HEK293 (cell line): ENCODE results near the gene KBTBD2.

ENCODE experiments used
- CTCF ChIA-PET: fragments of 350-600 bp; formaldehyde crosslinking; extraction: SDS; loops from one replicate; lab custom pipeline; 2021; ENCODE audit warnings: antibody characterized with exemption; lab: Yijun Ruan, JAX
- POLR2A ChIA-PET: fragments of 300-600 bp; formaldehyde crosslinking; extraction: SDS; loops from one replicate; lab custom pipeline; 2020; ENCODE audit warnings: antibody characterized with exemption, inconsistent platforms; lab: Yijun Ruan, JAX
- H3K27ac ChIP-seq: fragments of 200-500 bp; sonication (Bioruptor generic); 2 replicates; pipeline ENCODE4 v1.5.1; 2014; ENCODE audit warnings: low read depth, low read length, control low read depth, inconsistent platforms; ENCODE audit errors: extremely low read depth
- H3K36me3 ChIP-seq, 2 experiments: fragments of 200-500 bp in 1 of 2; sonication (Bioruptor generic) in 1 of 2; 1 replicate in 1 of 2; 2 replicates in 1 of 2; pipeline ENCODE4 v1.5.1; 2014 to 2017; ENCODE audit warnings: inconsistent platforms in 2 of 2, low read length in 2 of 2; ENCODE audit not compliant: control insufficient read depth in 2 of 2, insufficient read depth in 1 of 2
- H3K4me1 ChIP-seq: fragments of 200-500 bp; sonication (Bioruptor generic); 2 replicates; pipeline ENCODE4 v1.5.1; 2014; ENCODE audit warnings: mild to moderate bottlenecking, low read length, inconsistent platforms; ENCODE audit not compliant: control insufficient read depth, insufficient read depth
- H3K4me3 ChIP-seq: 2 replicates; pipeline ENCODE4 v1.5.1; 2011; ENCODE audit warnings: low read depth, mild to moderate bottlenecking, control low read depth, low read length, moderate library complexity
- H3K9me3 ChIP-seq: fragments of 200-500 bp; sonication (Bioruptor generic); 2 replicates; pipeline ENCODE4 v1.5.1; 2014; ENCODE audit warnings: low read depth, low read length, inconsistent platforms; ENCODE audit not compliant: control insufficient read depth, insufficient read depth
- BCL11B ChIP-seq: fragments of 450-650 bp; formaldehyde crosslinking; IDR thresholded peaks from 2 replicates; pipeline ENCODE4 v1.5.1; 2016; ENCODE audit warnings: low read depth, missing biosample characterization, missing genetic modification characterization
- FEZF1 ChIP-seq: fragments of 450-650 bp; formaldehyde crosslinking; IDR thresholded peaks from 2 replicates; pipeline ENCODE4 v1.5.1; 2016; ENCODE audit warnings: missing biosample characterization, missing genetic modification characterization
- KLF10 ChIP-seq: fragments of 450-650 bp; IDR thresholded peaks from 2 replicates; pipeline ENCODE4 v1.5.1; 2018; ENCODE audit warnings: missing biosample characterization, mild to moderate bottlenecking, missing genetic modification characterization
- OVOL3 ChIP-seq: fragments of 450-650 bp; formaldehyde crosslinking; IDR thresholded peaks from 2 replicates; pipeline ENCODE4 v1.5.1; 2016; ENCODE audit warnings: missing biosample characterization, missing genetic modification characterization
- SCRT2 ChIP-seq: fragments of 450-650 bp; formaldehyde crosslinking; IDR thresholded peaks from 2 replicates; pipeline ENCODE4 v1.5.1; 2016; ENCODE audit warnings: missing biosample characterization, missing genetic modification characterization
- SETDB1 ChIP-seq: IDR thresholded peaks from one replicate; pipeline ENCODE4 v1.6.1; 2017; ENCODE audit warnings: mild to moderate bottlenecking, low read length, moderate library complexity, mixed read lengths; ENCODE audit not compliant: insufficient read length
- YY1 ChIP-seq: fragments of 450-650 bp; formaldehyde crosslinking; IDR thresholded peaks from 2 replicates; pipeline ENCODE4 v1.5.1; 2018; ENCODE audit warnings: missing biosample characterization, missing genetic modification characterization
- ZFP41 ChIP-seq: fragments of 450-650 bp; formaldehyde crosslinking; IDR thresholded peaks from 2 replicates; pipeline ENCODE4 v1.5.1; 2016; ENCODE audit warnings: missing biosample characterization, missing genetic modification characterization, borderline replicate concordance
- ZNF214 ChIP-seq: fragments of 450-650 bp; formaldehyde crosslinking; IDR thresholded peaks from 2 replicates; pipeline ENCODE4 v1.5.1; 2017; ENCODE audit warnings: missing biosample characterization, mild to moderate bottlenecking, missing genetic modification characterization, borderline replicate concordance
- ZNF280C ChIP-seq: fragments of 450-650 bp; formaldehyde crosslinking; IDR thresholded peaks from 2 replicates; pipeline ENCODE4 v1.5.1; 2016; ENCODE audit warnings: missing biosample characterization, missing genetic modification characterization
- ZNF311 ChIP-seq: fragments of 450-650 bp; formaldehyde crosslinking; IDR thresholded peaks from 2 replicates; pipeline ENCODE4 v1.5.1; 2017; ENCODE audit warnings: missing biosample characterization, missing genetic modification characterization, borderline replicate concordance
- ZNF362 ChIP-seq: fragments of 450-650 bp; formaldehyde crosslinking; IDR thresholded peaks from 2 replicates; pipeline ENCODE4 v1.5.1; 2016; ENCODE audit warnings: missing biosample characterization, missing genetic modification characterization
- ZNF416 ChIP-seq: fragments of 450-650 bp; formaldehyde crosslinking; IDR thresholded peaks from 2 replicates; pipeline ENCODE4 v1.5.1; 2016; ENCODE audit warnings: missing biosample characterization, missing genetic modification characterization
- ZNF449 ChIP-seq: fragments of 450-650 bp; formaldehyde crosslinking; IDR thresholded peaks from 2 replicates; pipeline ENCODE4 v1.5.1; 2017; ENCODE audit warnings: missing biosample characterization, mild to moderate bottlenecking, missing genetic modification characterization, moderate library complexity
- ZNF558 ChIP-seq: fragments of 450-650 bp; formaldehyde crosslinking; IDR thresholded peaks from 2 replicates; pipeline ENCODE4 v1.5.1; 2016; ENCODE audit warnings: missing biosample characterization, missing genetic modification characterization
- ZNF596 ChIP-seq: fragments of 450-650 bp; IDR thresholded peaks from 2 replicates; pipeline ENCODE4 v1.5.0; 2018; ENCODE audit warnings: missing biosample characterization, mild to moderate bottlenecking, missing genetic modification characterization, moderate library complexity
- ZNF621 ChIP-seq: fragments of 450-650 bp; formaldehyde crosslinking; IDR thresholded peaks from 2 replicates; pipeline ENCODE4 v1.5.1; 2017; ENCODE audit warnings: missing biosample characterization, missing genetic modification characterization
- ZNF626 ChIP-seq: fragments of 450-650 bp; sonication (Bioruptor Pico); formaldehyde crosslinking; IDR thresholded peaks from 2 replicates; pipeline ENCODE4 v1.5.1; 2018; ENCODE audit warnings: missing biosample characterization, missing genetic modification characterization, inconsistent platforms
- TF ChIP-seq, protein P1 (sequence below): fragments of 450-650 bp; formaldehyde crosslinking; IDR thresholded peaks from 2 replicates; pipeline ENCODE4 v1.5.1; 2016; ENCODE audit warnings: missing biosample characterization, missing genetic modification characterization
- TF ChIP-seq, protein P2 (sequence below): fragments of 450-650 bp; formaldehyde crosslinking; IDR thresholded peaks from 2 replicates; pipeline ENCODE4 v1.5.1; 2016; ENCODE audit warnings: missing biosample characterization, missing genetic modification characterization

Gene KBTBD2

DNA sequence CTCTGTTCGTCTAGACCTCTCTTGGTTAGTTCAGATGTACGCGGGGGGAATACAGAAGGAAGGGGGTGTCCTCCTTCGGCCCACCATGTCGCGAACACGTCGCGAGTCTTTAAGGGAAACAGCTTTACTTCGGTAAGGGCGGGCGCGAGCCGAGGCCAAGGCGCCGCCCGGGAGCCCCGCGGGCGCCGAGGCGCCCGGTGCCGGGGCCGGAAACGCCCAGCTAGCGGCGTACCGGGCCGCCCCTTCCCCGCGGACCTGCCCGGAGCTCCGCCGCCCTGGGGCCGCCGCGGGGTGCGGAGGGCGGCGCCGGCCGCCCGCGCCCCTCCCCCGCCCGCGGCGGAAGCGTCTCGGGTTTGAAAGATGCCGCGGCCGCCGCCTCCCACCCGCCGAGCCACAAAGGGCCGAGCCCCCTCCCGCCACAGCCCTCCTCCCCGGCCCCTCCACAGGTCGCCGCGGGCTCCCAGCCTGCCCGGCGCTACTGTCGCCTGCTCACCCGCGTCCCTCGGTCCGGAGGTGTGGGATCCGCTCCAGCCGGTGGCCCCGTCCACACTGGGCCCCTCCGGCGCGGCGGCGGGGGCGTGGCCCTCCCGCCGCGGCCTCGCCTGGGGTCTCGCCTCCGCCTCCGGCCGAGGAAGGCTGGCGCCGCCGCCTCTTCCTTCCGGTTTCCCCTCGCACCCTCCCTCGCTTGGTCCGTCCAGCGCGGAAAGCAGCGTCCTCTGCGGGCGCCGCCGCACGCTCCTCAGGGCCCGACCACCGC lies at the start of gene KBTBD2 (continued):
- TF ChIP-seq ZNF311 (tag by site-specific recombination): no peak
- no peak for TF ChIP-seq SETDB1
- no peak for TF ChIP-seq SCRT2 (tag by site-specific recombination)
- no peak for TF ChIP-seq FEZF1
- no peak for TF ChIP-seq ZNF449 (tag by site-specific recombination)
- TF ChIP-seq ZNF558: no peak
- no peak for TF ChIP-seq ZNF214 (tag by site-specific recombination)
- no peak for TF ChIP-seq ZNF626 (tag by site-specific recombination)

GRCh38 chr7:32941181-32941580 lies 49.6 kb upstream of the KBTBD2 start:
- ChIA-PET POLR2A (interaction anchor here (3.1 to 3.2 kb wide), 2 partner anchors 16 to 50 kb away, joined by 15 to 16 read pairs; partner anchors contain the start of genes FKBP9 and KBTBD2), CTCF (interaction anchor here (0.6 to 2.4 kb wide), 3 partner anchors 58 to 167 kb away, joined by 3 to 15 read pairs (median 8); no protein-coding TSS in a partner anchor)
- Histone ChIP-seq H3K9me3 (no peaks in the 10 kb centered on the region), H3K36me3 (peaks cover 0 to 3% of the 10 kb centered on the region in 2 experiments; a peak in 2 of 3 replicates), H3K4me3 (peak overlapping the region; percentile 71; the same call in 1 of the 2 replicates), H3K27ac (no peak overlapping the region), H3K4me1 (peaks cover 13% of the 10 kb centered on the region)
- TF ChIP-seq OVOL3 (tag by site-specific recombination): no peak

GRCh38 chr7:32937344-32938174 lies 46.0 kb upstream of the KBTBD2 start:
- Histone ChIP-seq H3K4me1 (peaks cover 13% of the 10 kb centered on the region), H3K4me3 (no peak overlapping the region), H3K27ac (no peak overlapping the region; the same call in 1 of the 2 replicates), H3K9me3 (no peaks in the 10 kb centered on the region), H3K36me3 (peaks cover 10 to 11% of the 10 kb centered on the region in 2 experiments; a peak in 2 of 3 replicates)
- ChIA-PET POLR2A (interaction anchor here (0.6 kb wide), 1 partner anchor 45 kb away, joined by 3 read pairs; no protein-coding TSS in a partner anchor), CTCF (interaction anchor here (0.6 kb wide), 2 partner anchors 34 to 173 kb away, joined by 3 to 5 read pairs; no protein-coding TSS in a partner anchor)
- no peak for TF ChIP-seq ZNF362 (tag by site-specific recombination)
- TF ChIP-seq ZNF596 (tag by site-specific recombination): 0 out of 2 replicates have a peak, but pooled peaks have one; percentile 42
- TF ChIP-seq ZNF416 (tag by site-specific recombination): no peak
- TF ChIP-seq, protein P1, sequence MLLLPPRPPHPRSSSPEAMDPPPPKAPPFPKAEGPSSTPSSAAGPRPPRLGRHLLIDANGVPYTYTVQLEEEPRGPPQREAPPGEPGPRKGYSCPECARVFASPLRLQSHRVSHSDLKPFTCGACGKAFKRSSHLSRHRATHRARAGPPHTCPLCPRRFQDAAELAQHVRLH (tag by site-specific recombination): no peak
- no peak for TF ChIP-seq YY1 (tag by site-specific recombination)
- no peak for TF ChIP-seq BCL11B (tag by site-specific recombination)
- no peak for TF ChIP-seq ZNF280C (tag by site-specific recombination)
- TF ChIP-seq KLF10 (tag by site-specific recombination): peak; percentile 73; the same call in 1 of the 2 replicates
- TF ChIP-seq, protein P2, sequence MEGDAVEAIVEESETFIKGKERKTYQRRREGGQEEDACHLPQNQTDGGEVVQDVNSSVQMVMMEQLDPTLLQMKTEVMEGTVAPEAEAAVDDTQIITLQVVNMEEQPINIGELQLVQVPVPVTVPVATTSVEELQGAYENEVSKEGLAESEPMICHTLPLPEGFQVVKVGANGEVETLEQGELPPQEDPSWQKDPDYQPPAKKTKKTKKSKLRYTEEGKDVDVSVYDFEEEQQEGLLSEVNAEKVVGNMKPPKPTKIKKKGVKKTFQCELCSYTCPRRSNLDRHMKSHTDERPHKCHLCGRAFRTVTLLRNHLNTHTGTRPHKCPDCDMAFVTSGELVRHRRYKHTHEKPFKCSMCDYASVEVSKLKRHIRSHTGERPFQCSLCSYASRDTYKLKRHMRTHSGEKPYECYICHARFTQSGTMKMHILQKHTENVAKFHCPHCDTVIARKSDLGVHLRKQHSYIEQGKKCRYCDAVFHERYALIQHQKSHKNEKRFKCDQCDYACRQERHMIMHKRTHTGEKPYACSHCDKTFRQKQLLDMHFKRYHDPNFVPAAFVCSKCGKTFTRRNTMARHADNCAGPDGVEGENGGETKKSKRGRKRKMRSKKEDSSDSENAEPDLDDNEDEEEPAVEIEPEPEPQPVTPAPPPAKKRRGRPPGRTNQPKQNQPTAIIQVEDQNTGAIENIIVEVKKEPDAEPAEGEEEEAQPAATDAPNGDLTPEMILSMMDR (tag by site-specific recombination): no peak
- no peak for TF ChIP-seq ZNF621 (tag by site-specific recombination)
- no peak for TF ChIP-seq ZFP41 (tag by site-specific recombination)
